HG02678 (cell line): Measurements from ENCODE around the gene RAB3GAP1.

Experiments
- ATAC-seq: cut with Tn5 transposase; IDR thresholded peaks from one replicate; pipeline ENCODE4 v1.9.1; 2021; ENCODE audit warnings: mild to moderate bottlenecking, moderate library complexity; ENCODE audit not compliant: unreplicated experiment

The RAB3GAP1 gene

GRCh38 chr2:135162377-135162776 lies 110.3 kb downstream of the RAB3GAP1 start:
- ATAC-seq: no peak

- ATAC-seq: no peak
These were observed 110.7 kb downstream of the RAB3GAP1 start for GRCh38 chr2:135162786-135163185.

- peak; percentile 76 for ATAC-seq
These were observed 111.2 kb downstream of the RAB3GAP1 start for GRCh38 chr2:135163306-135163705.

- no peak for ATAC-seq
These were observed 111.8 kb downstream of the RAB3GAP1 start for GRCh38 chr2:135163901-135164300.

- no peak for ATAC-seq
These were observed 112.3 kb downstream of the RAB3GAP1 start for GRCh38 chr2:135164431-135164830.

GRCh38 chr2:135167273-135167672 lies 115.2 kb downstream of the RAB3GAP1 start:
- ATAC-seq: no peak

- no peak for ATAC-seq
These were observed 116.2 kb downstream of the RAB3GAP1 start for GRCh38 chr2:135168204-135168856.

- ATAC-seq: no peak
These were observed 118.0 kb downstream of the RAB3GAP1 start for GRCh38 chr2:135169900-135170753.

- ATAC-seq: no peak
These were observed 122.1 kb downstream of the RAB3GAP1 start for GRCh38 chr2:135174049-135174809.

GRCh38 chr2:135174810-135175093 lies 122.7 kb downstream of the RAB3GAP1 start:
- ATAC-seq: no peak

- no peak for ATAC-seq
These were observed 123.1 kb downstream of the RAB3GAP1 start for GRCh38 chr2:135175177-135175576.

GRCh38 chr2:135179689-135180088 lies 127.6 kb downstream of the RAB3GAP1 start:
- no peak for ATAC-seq

- no peak for ATAC-seq
These were observed 130.1 kb downstream of the RAB3GAP1 start for GRCh38 chr2:135182190-135182589.

- ATAC-seq: no peak
These were observed 130.5 kb downstream of the RAB3GAP1 start for GRCh38 chr2:135182601-135183000.

- ATAC-seq: no peak
These were observed 131.7 kb downstream of the RAB3GAP1 start for GRCh38 chr2:135183822-135184221.

GRCh38 chr2:135186054-135186453 lies 134.0 kb downstream of the RAB3GAP1 start:
- no peak for ATAC-seq

GRCh38 chr2:135187270-135187669 lies 135.2 kb downstream of the RAB3GAP1 start:
- ATAC-seq: no peak

- ATAC-seq: no peak
These were observed 137.1 kb downstream of the RAB3GAP1 start for GRCh38 chr2:135189148-135189547.

GRCh38 chr2:135190799-135191198 lies 138.7 kb downstream of the RAB3GAP1 start:
- ATAC-seq: no peak

- ATAC-seq: no peak
These were observed 146.4 kb downstream of the RAB3GAP1 start for GRCh38 chr2:135198481-135198880.

- no peak for ATAC-seq
These were observed 150.7 kb downstream of the RAB3GAP1 start for GRCh38 chr2:135202751-135203150.

GRCh38 chr2:135203944-135204343 lies 151.9 kb downstream of the RAB3GAP1 start:
- no peak for ATAC-seq
